NCI-H1694 treated with DMSO at 0.1 percent for 48 hours (cell line): ENCODE measurements around the gene LAGE3.
A peak's percentile ranks its signal among the peaks of the same experiment; 100 is the strongest.

Source experiments
- DNase-seq: peaks from one replicate; lab custom pipeline; 2025; lab: John Stamatoyannopoulos, UW

Gene LAGE3, protein sequence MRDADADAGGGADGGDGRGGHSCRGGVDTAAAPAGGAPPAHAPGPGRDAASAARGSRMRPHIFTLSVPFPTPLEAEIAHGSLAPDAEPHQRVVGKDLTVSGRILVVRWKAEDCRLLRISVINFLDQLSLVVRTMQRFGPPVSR

DNA sequence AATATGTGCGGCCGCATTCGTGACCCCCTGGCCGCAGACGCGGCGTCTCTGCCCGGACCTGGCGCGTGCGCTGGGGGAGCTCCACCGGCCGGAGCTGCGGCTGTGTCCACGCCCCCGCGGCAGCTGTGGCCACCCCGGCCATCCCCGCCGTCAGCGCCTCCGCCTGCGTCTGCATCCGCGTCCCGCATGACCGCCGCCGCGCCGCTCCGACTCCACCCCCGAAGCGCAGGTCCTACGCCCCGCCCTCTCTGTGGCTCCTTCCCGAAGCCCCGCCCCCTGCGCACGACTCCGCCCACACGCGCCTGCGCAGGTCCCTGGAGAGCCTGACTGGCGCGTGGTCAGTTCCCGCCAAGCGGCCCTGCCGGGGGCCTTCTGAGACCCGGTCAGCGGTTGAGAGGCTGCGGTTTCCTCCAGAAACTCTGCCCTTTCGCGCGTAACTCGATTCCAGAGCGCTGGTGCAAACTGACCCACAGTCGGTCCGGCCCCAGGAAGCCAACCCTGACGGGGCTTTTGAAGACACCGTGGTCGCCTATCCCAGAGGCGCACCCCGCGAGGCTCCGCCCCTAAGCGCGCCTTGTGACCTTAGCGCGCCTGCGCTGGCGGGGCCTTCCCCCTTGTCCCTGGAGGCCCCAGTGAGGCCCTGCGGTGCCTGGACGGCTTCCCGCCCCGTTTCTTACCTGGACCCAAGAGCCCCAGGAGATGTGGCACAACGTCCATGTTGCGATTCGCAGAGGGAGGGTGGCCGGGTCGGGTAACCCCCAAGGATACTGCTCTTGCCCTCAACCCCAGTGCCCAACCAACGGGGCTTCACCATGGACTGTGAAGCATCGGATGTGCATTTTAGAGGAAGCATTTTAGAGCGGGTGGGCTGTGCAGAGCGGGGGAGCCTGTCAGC lies at the start of gene LAGE3:
LAGE3 (minus strand) TSS at position 554 of the 895 bp plus-strand sequence; CDS start at position 188, 366 bp downstream.
- peak; percentile 46 for DNase-seq

DNA sequence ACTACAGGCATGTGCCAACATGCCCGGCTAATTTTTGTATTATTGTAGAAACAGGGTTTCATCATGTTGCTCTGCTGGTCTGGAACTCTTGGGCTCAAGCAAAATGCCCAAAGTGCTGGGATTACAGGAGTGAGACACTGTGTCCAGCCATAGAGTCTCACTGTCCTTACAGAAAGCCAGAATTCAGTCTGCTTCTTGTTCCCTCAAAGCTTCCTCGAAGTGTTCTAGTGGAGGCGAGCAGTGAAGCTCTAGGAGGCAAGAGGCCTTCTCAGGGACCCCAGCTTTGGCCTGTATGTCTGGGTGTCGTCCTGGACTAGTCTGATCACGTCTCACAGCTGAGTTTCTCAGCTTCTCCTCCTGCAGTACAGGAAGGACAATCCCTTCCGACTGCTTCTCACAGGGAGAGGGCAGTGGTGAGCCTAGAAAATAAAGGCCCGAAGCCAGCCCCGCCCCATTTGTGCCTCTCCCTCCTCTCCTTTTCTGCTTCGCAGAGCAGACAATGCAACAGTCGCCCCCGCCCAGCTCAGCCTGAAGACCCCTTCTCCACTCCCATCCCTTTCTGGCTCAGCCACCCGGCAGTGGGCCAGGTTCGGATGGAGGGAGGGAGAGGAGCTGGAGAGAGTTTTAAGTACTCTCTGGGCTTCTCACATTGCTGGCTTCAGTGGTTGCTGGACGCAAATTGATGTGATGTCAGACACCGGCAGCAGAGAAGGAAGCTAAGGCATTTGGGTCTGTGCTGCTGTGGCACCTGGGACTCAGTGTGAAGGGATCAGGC lies 48.0 kb upstream of the LAGE3 start:
- peak; percentile 60 for DNase-seq

DNA sequence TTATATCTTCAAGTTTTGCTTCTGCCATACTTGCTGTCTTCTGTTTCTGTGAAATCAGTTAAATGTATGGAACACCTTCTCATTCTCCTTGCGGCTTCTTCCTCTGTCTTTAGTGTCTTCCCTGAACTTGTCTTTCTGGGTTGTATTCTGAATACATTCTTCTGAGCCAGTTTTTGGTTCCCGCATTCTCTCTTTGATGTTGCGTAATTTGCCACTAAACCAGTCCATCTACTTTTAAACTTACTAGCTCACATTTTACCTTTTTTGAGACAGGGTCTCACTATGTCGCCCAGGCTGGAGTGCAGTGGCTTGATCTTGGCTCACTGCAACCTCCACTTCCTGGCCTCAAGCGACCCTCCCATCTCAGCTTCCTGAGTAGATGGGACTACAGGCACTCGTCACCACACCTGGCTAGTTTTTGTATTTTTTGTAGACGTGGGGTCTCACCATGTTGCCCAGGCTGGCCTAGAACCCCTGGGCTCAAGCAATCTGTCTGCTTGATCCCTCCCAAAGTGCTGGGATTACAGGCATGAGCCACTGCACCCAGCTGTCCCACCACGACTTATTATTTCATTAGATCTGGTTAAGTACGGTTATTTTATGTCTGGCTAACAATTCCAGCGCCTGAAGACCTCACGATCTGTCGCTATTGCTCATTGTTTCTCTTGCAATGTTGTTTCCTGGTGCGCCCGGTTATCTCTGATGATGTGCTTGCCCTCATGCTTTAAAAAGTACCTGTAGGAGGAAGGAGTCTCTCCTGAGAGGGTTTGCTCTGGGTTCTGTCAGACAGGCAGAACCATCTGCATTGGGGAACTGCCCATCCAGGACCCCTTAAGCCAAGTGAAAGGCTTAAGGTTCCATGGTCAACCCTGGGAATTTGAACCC lies 46.8 kb upstream of the LAGE3 start:
- no peak for DNase-seq

DNA sequence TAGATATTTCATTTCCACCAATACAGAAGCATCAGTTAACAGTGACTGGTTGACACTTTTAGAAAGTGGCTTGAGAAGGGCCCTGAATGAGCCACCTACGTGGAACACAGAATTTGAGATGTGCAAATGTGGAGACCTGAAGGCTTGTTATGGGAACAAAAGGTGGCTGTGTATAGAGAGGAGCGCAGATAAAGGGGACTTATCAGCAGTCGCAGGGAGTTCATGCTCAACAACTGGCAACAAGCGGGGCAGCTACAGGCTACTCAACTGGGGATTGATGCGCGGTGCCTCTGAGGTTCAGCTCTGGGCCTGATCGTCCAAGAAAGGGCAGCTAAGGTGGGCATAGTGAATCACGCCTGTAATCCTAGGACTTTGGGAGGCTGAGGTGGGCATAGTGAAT lies 40.3 kb upstream of the LAGE3 start:
- no peak for DNase-seq

DNA sequence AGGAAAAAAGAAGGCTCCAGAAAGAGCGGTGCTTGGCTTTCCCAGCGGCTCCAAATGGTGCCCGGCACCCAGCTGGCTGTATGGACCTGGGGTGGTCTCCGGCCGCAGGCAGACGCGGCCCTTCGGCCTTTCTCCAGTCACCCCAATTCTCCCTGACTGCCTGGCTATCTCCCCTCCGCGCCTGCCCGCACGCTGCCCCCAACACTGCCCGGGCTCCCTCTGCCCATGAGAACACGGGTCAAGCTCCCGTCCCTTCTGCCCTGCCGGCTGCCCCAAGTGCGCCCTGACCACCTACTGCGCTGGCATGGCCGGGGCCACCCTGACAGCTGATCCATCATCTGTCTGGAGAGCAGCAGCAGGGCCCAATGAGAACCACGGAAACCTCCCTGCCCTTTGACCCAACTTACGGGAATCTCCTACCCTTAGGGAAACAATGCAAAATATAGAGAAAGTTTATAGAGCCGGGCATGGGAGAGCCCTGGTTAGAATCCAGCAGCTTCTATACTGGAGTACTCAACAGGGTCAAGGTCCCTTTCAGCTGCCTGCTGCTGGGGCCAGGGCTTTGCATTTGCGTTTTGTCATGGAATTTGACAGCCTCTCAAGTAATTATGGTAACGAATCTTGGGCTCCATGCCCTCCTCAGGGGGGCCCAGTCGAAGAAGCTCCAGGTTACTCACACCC lies 38.2 kb upstream of the LAGE3 start:
- no peak for DNase-seq

DNA sequence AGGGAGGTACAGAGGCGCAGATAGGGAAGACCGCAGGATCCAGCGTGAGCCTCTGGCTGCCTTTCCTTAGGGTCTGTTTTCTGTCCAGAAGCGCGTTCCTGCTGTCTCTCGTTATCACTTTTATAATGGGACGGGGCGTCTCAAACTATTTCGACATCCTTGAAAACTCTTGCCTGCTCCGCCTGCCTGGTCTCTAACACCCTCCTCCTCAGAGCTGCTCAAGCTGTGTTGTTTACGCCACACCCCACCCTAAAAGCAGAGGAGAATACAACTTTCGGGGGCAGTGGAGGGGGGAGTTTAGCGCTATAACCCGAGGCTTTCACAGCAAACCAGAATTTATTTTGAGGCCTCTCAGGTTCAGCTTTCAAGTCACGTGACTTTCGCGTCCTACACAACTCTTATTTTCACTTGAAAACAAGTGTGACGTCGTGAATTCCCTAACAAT lies 37.6 kb upstream of the LAGE3 start:
- no peak for DNase-seq

DNA sequence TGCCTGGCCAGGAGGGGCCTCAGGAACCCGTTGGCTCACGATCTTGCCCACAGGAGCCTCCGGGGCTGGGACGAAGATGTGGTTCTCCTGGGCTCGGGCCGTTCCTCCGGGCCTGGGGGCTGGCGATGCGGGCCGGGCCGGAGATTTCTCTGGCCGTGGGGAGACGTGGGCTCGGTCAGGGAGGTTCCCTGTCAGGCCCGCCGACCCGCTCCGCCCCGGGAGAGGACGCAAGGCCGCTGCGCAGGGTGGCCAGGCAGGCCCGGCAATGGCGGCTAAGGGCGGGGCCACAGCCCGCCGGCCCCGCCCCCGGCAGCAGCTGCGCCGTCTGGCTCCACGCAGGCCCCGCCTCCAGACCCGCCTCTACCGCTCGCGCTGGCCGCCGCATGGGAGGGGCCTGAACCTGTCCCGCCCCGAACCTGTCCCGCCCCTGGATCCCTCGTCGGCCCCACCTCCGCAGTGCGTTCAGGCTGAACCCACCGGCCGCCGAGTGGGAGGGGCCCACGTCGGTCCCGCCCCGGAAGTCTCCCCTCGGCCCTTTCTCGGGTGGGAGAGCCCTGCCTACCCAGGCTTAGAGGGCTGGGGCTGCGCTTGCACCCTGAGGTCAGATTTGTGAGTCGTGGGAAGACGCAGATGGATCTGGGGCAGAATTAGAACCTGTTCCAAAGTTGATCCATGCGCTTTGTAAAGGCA lies 37.0 kb upstream of the LAGE3 start, which contains the start of gene FAM3A:
FAM3A (minus strand) TSS at position 267 of the 690 bp plus-strand sequence. CDS start 460 bp downstream, outside the sequence.
- DNase-seq, result peak; percentile 74

DNA sequence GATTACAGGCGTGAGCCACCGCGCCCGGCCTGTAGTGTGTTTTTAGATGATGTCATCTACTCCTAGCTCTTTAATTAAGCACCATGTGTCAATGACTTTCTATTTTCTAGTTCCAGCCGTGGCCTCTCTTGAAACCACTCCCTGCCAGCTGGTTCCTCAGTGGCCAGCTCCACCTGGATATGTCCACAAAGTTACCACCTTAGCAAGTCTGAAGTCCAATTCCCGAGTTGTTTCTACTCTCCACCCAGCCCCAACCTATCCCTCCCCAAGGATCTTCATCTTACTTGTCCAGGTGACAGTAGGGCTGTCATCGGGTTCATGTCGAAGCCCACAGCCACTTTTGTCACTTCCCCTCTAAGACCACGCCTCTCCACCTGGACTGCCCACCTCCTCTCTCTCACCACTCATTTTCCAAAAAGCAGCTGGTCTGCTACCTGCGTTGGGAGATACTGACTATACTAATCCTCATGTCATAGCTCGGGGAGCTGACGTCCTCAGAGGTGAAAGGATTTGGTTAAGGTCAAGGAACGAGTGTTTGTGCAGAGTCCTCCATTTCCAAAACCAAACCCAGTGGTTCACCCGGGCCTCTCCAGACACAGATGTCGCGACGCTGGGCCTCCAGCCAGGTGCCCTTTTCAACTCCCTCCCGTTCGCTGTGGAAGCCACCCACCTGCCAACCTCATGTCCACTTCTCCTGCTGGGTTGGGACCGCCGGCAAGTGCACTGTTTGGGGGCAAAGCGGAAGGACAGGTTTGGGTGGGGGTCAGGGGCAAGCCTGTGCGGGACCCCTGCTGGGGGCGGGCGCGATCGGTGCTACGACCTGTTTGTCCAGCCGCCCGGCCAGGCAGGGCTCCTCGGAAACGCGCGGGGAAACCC lies 36.2 kb upstream of the LAGE3 start:
- no peak for DNase-seq

DNA sequence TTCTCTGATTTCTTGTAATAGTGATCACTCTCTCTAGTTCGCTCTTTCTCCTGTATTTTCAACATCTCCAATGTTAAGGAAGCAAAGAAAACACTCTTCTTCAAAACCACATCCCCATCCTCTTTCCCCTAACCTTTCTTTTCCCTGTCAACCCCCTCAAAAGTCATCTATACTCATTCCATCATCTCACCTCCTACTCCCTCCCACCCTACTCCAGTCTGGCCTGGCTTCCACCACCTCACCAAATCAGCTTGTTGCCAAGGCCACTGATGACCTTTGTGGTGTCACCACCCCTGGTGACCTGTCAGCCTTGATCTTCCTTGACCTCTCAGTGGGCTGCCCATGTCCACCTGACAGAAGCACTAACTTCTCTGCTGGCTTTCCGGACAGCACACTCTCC lies 34.6 kb upstream of the LAGE3 start:
- no peak for DNase-seq

DNA sequence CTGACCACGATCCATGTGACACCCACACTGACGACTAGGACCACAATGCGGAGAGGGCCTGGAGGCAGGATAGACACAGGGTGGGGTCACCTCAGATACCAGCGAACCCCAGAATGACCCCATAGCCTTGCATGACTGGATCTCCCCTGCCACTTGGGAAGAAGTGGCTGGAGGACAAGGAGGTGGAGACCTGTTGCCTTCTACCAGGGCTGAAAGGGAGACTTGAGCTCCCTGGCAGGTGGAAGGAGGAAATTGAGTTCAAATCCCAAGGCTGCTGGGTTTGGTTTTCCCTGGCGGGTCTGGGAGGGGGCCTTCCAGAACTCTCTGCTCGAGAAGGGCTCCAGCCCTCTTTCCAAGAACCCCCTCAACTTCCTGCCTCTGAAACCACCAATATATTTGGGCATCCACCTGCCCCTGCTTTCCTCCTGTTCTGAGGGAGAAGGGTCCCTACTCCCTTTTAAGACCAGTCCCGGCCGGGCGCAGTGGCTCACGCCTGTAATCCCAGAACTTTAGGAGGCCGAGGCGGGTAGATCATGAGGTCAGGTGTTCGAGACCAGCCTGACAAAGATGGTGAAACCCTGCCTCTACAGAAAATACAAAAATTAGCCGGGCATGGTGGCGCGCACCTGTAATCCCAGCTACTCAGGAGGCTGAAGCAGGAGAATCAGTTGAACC lies 33.9 kb upstream of the LAGE3 start:
- DNase-seq, result no peak

DNA sequence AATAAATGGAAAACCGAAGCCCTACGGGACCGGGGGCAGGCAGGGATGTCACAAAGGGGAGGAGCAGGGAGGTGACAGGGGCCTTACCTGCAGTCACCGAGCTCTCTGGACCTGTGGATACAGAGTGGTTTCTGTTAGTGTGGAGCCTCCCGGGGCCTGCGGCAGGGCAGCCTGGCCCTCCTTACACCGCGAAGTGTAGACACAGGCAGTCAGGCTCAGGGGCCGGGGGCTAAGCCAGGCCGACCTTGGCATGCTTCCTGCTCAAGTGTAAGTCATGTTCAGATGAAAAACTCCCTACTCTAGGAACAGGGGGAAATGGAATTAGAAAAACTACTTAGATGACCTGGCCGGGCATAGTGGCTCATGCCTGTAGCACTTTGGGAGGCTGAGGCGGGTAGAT lies 32.7 kb upstream of the LAGE3 start:
- no peak for DNase-seq

DNA sequence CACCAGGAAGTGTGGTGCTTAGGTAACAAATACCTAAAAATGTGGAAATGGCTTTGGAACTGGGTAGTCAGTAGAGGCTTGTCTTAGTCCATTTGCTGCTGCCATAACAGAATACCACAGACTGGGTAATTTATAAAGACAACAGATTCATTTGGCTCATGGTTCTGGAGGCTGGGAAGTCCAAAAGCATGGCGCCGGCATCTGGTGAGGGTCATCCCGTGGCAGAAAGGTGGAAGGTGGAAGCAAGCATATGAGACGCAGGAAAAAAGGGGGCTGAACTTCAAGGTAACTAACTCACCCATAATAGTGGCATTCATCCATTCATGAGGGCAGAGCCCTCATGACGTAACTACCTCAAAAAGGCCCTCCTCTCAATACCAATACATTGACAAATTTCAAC lies 30.4 kb upstream of the LAGE3 start:
- no peak for DNase-seq

DNA sequence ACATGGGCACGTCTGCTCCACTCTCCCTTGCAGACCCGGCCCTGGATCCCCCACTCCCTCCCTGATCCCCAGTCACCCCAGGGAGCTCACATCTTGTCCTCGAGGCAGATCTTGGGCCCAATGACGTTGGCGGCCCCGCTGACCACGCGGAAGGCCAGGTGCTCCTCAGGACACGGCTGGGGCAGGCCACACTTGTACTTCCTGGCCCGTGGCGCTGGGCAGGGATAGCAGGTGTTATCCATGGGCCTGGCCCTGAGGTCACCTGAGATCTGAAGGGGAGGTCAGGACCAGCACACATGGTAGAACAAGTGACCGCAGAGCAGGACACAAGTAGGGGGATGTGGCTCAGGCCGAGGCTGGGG lies 29.3 kb upstream of the LAGE3 start:
- no peak for DNase-seq

DNA sequence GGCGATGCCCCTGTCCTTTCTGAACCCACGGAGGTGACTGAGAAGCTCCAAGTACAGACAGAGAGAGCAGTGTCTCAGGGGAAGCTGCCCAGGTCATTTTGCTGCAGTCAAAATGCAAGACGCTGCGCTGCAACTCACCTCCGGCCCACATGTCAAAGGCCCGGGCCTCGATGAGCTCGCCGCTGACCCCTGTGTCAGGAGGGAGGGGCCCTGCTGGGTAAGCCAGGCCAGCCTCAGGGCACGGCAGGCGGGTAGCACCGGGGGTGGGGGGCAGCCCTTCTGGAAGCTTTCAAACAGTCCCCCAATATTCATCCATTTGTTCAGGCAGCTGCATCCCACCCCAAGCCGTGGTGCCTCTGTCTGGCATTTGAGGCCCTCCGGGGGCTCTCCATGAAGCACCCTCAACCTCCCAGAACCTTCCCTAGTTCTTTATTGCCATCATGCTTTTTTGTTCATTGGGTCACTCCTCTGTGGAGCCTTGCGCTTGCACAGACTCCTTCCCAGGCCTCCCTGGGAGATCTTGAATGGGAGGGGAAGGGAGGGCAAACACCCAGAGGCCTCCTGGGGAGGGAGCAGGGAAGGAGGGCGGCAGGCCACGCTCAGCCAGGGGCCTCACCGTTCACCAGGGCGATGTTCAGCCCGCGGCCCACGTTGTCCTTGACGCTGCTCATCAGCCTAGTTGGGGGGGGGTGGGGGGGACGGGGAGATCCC lies 28.7 kb upstream of the LAGE3 start:
- no peak for DNase-seq

DNA sequence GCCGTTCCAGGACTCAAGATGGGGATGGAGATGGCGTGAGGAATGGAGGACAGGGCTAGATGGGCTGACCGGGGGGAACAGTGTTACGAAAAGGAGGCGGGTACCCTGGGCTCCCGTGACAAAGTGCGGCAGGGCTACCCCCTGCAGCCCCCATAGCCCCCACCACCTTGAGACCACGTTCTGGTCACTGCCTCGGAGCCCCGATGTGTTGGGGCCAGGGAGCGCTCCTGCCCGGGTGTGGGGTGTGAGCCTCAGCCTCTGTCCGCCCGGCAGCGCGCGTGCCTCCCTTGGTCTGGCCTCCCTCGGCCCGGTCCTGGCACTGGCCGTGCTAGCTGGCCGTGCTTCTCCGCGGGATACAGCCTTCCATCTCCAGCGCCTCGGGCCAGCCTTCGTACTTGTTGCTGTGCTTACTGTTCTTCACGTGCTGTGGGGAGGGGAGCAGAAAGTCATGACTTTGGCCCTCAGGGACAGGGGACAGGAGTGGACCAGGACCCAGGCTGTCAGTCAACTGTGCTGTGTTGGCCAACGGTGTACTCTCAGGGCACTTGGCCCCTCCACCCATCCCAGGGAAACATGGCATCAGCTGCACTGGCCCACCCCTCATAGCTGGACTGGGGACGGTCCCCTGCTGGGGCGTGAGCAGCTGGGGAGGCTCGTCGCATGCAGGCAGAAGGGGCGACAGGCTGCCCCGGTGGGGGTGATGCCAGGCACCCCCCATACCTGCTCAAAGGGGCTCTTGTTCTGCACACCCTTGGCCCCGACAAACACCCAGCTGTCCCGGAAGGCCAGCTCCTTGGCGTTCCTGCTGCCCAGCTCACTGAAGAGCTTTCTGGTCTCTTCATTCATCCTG lies 27.6 kb upstream of the LAGE3 start:
- no peak for DNase-seq

DNA sequence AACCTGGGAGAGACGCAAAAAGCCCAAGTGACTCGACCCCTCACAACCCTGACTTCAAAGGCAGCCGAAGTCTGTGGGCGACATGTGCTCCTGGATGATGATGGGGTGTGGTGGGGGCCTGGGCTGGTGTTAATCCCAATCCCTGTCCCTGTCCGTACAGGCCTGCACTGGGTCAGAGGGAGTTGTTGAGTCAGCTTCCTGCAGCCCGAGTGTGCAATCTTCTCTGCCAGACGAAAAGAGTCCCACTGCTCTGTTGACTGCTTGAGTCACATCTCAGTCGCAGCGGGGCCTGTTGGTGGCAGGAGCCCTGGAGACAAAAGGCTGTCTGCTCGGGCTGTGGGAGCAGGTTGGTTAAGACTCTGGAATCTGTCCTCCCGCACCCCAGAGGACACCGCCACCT lies 26.7 kb upstream of the LAGE3 start:
- no peak for DNase-seq

DNA sequence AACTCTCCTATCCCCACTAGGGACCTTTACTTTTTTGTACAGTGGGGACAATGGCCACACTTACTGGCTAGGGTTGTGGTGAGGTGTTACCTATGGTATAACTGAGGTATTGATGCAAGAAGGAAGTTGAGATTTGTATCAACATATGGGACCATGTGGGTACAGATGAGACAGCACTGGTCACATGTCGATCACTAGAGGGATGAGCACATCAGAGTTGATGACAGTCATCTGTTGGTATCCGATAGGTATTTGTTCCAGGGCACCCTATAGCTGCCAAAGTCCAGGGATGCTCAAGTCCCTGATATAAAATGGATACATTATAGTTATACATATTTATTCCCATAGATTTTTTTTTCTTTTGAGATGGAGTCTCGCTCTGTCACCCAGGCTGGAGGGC lies 23.9 kb upstream of the LAGE3 start:
- DNase-seq, result no peak
